ENCODE measurements around the gene GPR137B.
"Not testable (repeated sequence)": the region's sequence is repeated elsewhere in the genome, so short reads cannot be mapped to it uniquely, and the experiment has no call there.

Gene GPR137B

GRCh38 chr1:236163463-236164153 is 21.3 kb downstream of the GPR137B start:
- no peak for DNase-seq

DNA sequence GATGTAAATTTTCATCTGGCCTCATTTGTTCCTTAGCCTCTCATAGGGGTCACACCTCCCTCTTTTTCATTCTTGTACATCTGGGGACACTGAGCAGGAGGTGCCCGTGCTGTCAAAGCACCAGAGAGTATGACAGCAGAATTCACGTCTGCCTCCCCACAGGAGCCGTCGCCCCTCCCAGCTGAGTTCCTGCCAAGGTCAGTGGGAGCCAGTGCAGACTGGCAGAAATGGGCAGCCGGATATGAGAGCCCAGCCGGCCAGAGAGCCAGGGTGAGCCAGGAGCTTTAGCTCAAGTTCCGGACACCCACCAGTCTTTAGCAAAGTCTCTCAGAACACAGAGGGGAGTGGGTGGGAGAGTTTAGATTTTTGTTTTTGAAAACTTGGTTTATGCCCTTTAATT is 21.9 kb downstream of the GPR137B start:
- no peak for DNase-seq

- no peak for DNase-seq
These were observed 23.1 kb downstream of the GPR137B start for GRCh38 chr1:236165238-236165981.

GRCh38 chr1:236166041-236166440 is 23.7 kb downstream of the GPR137B start:
- DNase-seq: no peak

- DNase-seq: no peak
These were observed 24.8 kb downstream of the GPR137B start for GRCh38 chr1:236167154-236167553.

DNA sequence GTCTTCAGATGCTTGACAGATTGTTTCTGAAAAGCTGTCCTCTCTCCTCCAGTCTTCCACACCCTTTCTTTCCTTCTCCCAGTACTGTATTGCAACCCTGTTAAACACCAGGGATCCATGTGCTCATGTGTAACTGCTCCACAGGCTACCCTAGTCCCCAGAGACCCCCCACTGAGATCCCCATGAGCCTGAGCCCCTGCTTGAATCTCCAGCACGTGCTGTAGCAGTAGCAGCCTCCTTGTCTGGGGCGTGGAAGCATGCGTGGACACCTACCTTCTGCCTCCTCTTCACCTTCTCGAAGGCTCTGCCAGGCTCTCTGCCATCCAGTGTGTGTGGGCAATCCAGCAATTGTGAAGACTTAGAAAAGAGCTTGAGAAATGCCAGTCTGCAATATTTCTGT is 25.2 kb downstream of the GPR137B start:
- no peak for DNase-seq

- no peak for DNase-seq
These were observed 26.5 kb downstream of the GPR137B start for GRCh38 chr1:236168716-236169429.

GRCh38 chr1:236172041-236172579 is 29.8 kb downstream of the GPR137B start:
- DNase-seq: no peak

- no peak for DNase-seq
These were observed 30.9 kb downstream of the GPR137B start for GRCh38 chr1:236173174-236173767.

DNA sequence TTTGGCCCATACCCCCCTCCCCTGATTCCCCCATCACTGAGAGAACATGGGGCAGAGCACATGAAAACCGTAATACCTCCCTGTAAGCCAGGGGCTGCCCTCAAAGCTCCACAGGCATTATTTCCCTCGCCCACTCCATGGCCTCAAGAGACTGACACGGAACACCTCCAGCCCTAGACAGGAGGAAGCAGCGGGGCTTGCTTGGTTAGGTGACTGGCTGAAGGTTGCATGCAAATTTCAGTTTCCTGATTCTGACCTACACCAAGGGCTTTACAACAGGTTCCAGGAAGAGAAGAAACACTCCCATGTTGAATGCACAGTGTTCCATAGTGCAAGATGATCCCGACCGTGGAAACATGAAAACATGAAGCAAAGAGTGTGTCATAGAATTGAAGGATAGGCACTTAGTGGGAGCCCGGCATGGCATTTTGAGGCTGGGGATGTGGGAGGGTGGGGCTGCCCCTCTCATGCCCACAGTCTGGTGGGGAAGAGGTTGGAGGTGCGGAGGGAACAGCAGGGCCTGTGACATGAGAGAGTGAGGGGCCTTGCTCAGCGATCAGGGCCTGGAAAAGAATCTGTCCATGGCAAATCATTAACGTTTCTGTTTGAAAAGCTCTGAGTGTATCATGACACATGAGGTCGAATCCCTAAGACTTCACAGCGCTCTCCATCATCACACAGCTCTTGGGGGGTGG is 33.5 kb downstream of the GPR137B start:
- no peak for DNase-seq

DNA sequence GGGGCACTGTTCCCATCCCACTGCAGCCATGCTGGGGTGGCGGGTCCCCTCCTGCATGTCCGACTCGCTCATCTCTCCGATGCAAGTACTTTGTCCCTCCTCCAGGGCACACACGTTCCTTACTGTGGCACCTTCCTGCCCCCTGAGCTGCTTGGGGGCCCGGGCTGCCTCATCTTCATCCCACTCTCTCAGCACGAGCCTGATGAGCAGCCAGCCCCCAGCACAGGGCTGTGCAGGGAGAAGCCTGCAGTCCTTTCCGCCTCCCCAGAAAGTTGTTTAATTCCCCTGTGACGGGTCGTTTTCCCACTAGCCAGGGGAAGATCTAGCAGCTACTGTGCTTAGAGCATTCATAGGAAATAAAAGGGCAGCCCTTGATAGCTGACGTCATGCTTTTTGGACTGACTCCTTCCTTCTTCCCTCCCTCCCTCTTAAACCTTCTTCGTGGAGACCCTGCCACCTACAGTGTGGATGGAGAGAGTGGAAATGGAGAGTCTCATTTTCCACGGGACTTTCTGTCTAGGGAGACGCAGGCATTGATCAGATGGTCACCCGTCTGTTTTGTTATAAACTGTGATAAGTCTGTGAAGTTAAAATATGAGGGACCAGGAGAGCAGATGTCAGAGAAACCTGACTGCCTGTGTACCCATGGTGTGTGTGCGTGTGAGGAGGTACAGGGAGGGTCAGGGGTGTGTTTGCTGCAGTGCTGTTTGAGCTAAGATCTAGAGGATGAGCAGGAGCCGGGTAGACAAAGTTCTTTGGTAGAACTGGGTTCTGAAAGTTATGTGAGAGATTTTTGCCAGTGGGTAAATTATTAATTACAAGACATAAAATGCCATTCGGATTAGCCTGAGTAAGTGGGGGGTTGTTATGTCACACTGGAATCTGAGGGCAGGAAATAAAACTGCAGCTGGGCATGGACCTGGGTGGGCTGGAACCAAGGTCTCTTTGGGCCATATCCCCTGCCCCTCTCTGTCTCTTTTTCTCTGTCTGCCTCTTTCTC is 34.3 kb downstream of the GPR137B start:
- DNase-seq: no peak

DNA sequence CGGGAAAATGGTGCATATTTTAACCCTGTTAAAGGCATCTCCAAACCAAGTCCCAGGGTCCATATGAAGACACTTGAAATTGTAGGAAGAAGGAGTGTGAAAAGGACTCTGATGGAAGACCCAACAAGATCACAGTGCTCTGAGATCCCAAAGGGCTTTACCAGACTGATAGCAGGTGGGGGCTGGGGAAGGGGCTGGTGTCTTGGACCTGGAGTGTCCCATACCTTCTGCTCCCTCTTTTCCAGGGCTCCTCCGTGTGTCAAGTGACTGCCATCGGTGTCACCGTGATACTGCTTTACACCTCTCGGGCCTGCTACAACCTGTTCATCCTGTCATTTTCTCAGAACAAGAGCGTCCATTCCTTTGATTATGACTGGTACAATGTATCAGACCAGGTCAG is 37.3 kb downstream of the GPR137B start:
- no peak for DNase-seq

DNA sequence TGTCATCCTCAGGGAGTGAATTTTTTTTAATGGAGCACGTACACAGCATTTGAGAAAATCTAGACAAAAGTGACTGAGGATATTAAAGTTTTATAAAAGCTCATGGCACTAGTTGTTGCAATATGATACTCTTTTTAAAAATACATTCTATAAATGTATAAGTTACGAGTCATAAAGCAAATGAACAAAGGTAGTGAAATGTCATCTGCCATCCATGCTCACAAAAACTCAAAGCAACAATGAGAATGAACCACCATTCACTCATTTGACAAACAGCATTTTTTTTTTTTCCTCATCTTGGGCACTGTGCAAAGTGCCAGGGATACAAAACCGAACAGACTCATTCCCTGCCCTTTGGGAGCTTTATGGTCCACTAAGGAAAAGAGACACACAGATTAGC is 38.7 kb downstream of the GPR137B start:
- DNase-seq: no peak

GRCh38 chr1:236185687-236186086 is 43.3 kb downstream of the GPR137B start:
- no peak for DNase-seq

- DNase-seq: not testable (repeated sequence)
These were observed 44.1 kb downstream of the GPR137B start for GRCh38 chr1:236186471-236186870.

- DNase-seq: not testable (repeated sequence)
These were observed 45.7 kb downstream of the GPR137B start for GRCh38 chr1:236188084-236188483.

DNA sequence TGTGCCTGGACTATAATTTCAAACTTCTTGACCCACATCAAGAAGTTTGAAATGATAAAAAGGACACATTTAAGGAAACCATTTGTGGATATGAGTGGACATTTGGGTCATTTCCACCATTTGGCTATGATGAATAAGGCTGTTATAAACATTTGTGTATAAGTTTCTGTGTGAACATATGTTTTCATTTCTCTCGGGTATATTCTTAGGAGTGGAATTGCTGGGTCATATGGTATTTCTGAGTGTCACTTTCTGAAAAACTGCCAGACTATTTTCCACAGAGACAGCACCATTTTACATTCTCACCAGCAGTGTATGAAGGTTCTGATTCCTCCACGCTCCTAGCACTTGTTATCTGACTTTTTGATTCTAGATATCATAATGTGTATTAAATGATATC is 50.8 kb downstream of the GPR137B start:
- DNase-seq: no peak

GRCh38 chr1:236200925-236201324 is 58.6 kb downstream of the GPR137B start:
- DNase-seq: no peak

- no peak for DNase-seq
These were observed 59.4 kb downstream of the GPR137B start for GRCh38 chr1:236201786-236202185.

GRCh38 chr1:236204039-236204438 is 61.7 kb downstream of the GPR137B start:
- no peak for DNase-seq

DNA sequence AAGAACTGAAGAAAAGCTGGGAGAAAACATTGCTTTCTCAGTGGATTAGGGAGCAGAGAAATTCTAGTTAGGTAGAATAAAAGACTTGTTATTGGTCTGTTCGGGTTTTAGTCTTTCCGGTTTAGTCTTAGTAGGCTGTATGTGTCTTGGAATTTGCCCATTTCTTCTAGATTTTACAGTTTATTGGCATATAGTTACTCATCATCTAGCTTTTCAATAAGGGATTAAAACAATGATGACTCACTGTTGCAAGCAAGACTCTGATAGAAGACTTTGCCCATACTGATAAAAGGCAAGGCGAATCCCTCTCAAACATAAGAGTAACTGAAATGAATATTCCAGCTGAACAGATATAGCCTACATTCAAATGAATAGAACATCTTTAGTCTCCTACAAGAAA is 62.3 kb downstream of the GPR137B start:
- no peak for DNase-seq
